GM19372 (cell line): Measurements from ENCODE around the gene CARD9.
"Not testable (repeated sequence)": the region's sequence is repeated elsewhere in the genome, so short reads cannot be mapped to it uniquely, and the experiment has no call there.

Source experiments
- ATAC-seq: cut with Tn5 transposase; IDR thresholded peaks from one replicate; pipeline ENCODE4 v1.9.1; 2021; ENCODE audit warnings: mild to moderate bottlenecking, low read depth, moderate library complexity; ENCODE audit not compliant: unreplicated experiment

CARD9 gene

GRCh38 chr9:136326761-136327303 lies 46.6 kb downstream of the CARD9 start:
- ATAC-seq = no peak

DNA sequence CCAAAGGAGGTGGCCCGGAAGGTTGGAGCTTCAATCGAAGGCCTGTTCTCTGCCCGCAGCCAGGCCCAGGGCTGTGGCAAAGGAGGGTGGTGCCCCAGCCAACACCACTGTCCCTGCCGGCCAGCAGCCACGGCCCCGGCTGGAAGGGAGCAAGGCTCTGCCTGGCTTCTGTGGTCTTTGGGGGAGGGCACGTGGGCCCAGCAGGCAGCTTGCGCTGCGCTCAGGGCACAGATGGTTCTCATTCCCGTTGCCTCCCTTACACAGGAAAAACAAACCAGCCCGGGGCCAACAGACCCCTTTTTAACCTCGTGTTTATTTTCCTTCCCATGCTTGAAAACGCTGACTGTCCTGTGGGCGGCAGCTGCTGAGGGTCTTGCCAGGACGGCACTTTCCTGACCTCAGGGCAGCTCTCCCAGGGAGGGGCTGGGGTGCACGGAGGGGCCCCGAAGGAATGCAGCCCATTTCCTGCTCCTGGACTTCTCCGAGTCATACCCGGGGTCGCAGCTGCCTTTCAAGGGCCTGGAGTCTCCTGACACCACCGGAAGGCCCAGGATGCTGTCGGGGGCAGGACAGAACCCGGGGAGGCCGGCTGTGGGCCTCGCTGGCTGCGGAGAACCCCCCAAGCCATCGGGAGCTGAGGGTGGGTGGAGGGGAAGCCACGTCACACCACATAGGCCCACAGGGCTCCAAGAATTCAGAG lies 47.3 kb downstream of the CARD9 start:
- no peak for ATAC-seq

DNA sequence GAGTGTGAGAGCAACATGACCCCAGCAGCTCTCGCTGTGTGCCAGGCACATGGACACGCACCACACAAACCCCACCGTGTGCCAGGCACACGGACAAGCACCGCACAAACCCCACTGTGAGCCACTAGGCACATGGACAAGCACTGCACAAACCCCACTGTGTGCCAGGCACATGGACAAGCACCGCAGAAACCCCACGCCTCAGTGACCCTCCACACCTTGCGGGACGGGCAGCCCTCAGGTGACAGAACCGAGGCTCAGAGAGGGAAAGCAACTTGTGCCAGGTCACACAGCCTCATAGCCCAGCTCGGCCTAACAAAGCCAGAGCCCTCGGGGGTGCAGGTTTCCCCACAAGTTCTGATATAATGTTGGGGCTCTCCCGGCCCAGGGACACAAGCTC lies 48.1 kb downstream of the CARD9 start:
- no peak for ATAC-seq

DNA sequence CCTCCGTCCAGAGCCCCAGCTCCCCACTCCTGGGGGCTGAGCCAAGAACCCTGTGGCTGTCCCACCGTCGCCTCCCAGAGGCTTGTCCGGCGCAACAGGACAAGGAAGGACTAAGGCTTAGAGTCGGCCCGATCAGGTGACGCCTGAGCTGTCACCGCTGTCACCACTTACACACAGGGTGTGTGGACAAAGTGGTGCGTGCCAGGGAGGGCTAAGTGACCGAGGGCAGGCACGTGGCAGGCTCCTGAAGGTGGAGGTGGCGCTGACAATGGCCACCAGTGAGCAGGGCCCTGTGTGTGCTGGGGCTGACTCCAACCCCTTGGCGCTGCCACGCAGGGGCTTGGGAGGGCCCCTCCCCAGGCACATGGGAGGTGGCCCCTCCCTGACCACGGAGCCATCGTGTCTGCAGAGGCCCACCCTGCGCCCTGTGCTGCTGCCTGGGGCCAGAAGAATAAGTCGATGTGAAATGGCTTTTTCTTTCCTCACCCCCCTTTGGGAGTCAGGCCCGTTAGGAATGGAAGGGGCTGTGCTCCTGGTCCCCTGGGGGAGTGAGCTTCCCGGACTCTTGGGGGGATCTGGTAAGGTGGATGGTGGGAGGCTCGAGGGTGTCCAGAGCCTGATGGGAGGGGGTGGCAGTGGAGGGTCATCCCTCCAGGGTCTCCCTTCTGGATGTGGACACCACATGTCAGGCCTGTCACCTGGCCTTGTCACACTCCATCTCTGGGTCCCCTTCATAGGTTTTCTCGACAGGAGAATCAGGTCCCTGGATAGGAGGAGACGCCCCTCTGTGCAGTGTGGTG lies 48.8 kb downstream of the CARD9 start:
- no peak for ATAC-seq

GRCh38 chr9:136323371-136323789 lies 50.1 kb downstream of the CARD9 start:
- ATAC-seq = no peak

- ATAC-seq = no peak
These were observed 50.6 kb downstream of the CARD9 start for GRCh38 chr9:136322756-136323330.

GRCh38 chr9:136321561-136321960 lies 51.9 kb downstream of the CARD9 start:
- ATAC-seq = no peak

DNA sequence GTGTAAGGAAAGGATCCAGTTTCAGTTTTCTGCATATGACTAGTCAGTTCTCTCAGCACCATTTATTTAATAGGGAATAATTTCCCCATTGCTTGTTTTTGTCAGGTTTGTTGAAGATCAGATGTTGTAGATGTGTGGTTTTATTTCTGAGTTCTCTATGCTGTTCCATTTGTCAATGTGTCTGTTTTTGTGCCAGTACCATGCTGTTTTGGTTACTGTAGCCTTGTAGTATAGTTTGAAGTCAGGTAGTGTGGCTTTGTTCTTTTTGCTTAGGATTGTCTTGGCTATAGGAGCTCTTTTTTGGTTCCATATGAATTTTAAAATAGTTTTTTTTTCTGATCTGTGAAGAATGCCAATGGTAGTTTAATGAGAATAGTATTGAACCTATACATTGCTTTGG lies 52.5 kb downstream of the CARD9 start:
- ATAC-seq = not testable (repeated sequence)

DNA sequence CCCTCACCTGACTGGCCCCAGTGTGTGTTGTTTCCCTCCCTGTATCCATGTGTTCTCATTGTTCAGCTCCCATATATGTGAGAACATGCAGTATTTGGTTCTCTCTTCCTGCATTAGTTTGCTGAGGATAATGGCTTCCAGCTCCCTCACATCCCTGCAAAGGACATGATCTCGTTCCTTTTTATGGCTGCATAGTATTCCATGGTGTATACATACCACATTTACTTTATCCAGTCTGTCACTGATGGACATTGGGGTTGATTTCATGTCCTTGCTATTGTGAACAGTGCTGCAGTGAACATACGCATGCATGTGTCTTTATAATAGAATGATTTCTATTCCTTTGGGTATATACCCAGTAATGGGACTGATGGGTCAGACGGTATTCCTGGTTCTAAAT lies 53.5 kb downstream of the CARD9 start:
- not testable (repeated sequence) for ATAC-seq

GRCh38 chr9:136319244-136319643 lies 54.2 kb downstream of the CARD9 start:
- ATAC-seq = not testable (repeated sequence)

DNA sequence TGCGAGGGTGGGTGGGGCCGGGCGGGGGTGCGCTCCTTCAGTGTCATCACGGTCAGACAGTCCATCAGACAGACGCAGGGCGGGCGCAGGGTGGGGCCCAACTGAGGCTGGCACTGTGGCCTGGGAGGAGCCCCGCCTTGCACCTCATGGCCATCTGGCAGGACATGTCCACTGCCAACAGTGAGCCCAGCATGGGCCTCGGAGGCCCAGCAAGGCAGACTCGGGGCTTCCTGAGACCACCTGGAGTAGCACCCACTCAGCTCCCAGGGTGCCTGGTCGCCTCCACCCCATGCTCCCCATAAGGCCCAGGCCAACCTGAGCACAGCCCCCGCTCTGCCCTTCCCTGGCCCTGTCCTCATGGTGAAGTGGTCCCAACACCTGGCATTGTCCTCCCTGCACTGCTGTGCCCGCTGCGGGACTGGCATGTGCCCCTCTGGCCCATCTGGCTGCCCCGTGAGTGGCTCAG lies 54.7 kb downstream of the CARD9 start:
- no peak for ATAC-seq

DNA sequence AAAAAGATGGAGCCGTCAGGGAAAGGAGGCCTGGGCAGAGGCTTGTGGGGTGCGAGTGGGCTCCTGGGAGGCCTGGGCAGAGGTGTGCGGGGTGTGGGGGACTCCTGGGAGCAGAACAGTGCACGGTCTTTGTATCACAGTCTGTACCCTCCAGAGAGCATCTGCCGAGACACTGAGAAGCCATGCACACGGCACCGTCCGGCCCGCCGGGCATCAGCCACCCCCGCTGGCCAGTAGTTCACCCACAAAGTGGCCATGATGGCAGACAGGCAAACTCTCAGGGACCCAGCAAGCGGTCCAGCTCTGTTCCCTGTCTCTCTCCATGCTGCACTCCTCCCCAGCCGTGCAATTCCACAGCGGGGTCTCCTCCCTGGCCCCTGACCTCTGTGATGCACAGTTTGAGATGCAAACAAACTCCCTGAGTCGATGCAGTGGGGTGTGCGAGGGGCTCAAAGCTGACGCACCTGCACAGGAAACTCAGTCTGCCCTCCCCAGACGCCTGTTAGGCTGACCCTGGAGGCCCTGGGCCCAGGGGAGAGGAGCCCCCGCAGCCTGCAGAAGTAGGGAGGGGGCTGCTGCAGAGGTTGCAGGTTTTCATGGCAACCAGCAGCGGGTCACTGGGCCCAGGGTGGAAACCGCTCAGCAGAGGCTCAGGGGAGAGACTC lies 55.2 kb downstream of the CARD9 start:
- ATAC-seq = no peak

DNA sequence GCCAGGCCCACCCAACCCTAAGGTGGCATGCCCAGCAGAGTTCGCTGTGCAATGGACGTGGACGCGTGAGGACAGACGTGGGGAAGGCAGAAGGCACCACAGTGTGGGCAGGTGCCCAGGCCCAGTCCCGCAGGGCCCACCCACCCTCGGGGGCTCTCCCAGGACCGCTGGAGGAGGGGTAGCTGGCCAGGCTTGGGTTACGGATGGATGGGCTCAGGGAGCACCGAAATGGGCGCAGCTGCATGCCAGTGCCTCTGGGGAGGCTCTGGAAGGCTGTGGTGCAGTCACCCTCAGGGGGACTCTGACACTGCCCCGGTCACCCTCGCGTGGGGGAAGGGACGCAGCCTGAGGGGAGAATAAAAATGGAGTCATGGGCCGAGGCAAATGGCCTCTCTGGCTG lies 55.8 kb downstream of the CARD9 start:
- ATAC-seq = no peak

GRCh38 chr9:136316896-136317676 lies 56.4 kb downstream of the CARD9 start:
- no peak for ATAC-seq

GRCh38 chr9:136316271-136316751 lies 57.2 kb downstream of the CARD9 start:
- ATAC-seq = no peak

- ATAC-seq = no peak
These were observed 58.5 kb downstream of the CARD9 start for GRCh38 chr9:136314944-136315343.

DNA sequence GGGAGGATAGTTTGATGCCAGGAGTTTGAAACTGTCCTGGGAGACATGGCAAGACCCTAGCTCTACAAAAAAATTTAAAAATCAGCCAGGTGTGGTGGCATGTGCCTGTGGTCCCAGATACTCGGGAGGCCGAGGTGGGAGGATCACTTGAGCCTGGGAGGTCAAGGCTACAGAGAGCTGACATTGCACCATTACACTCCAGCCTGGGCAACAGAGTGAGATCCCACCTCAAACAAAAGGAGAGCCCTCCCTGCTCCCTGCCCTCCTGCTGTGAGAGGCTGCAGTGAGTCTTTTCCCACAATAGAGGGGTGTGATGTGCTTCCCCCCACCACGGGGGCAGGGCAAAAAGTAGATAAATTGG lies 59.4 kb downstream of the CARD9 start:
- no peak for ATAC-seq
